PFSK-1 (cell line): Measurements from ENCODE around the gene RPP25L.

ENCODE experiments used
- POLR2AphosphoS5 ChIP-seq: IDR thresholded peaks from 2 replicates; pipeline ENCODE4 v1.6.1; 2012; ENCODE audit warnings: low read depth, mild to moderate bottlenecking, control low read depth, low read length, moderate library complexity
- REST ChIP-seq, 2 experiments: IDR thresholded peaks; 2 replicates each; pipeline versions ENCODE4 v1.6.1 to v1.8.0; 2011 to 2012; ENCODE audit warnings: low read depth in 2 of 2, low read length in 2 of 2, control low read depth in 1 of 2, inconsistent platforms in 1 of 2, mild to moderate bottlenecking in 1 of 2, moderate library complexity in 1 of 2; ENCODE audit not compliant: insufficient read depth in 1 of 2
- SIN3A ChIP-seq: IDR thresholded peaks from 2 replicates; pipeline ENCODE4 v1.6.1; 2012; ENCODE audit warnings: mild to moderate bottlenecking, low read length, moderate library complexity, borderline replicate concordance; ENCODE audit not compliant: insufficient read depth
- TAF1 ChIP-seq: IDR thresholded peaks from 2 replicates; pipeline ENCODE4 v1.6.1; 2012; ENCODE audit warnings: low read length, control low read depth, borderline replicate concordance; ENCODE audit not compliant: insufficient read depth

GRCh38 chr9:34579104-34579807 is 32.6 kb downstream of the RPP25L start:
- TF ChIP-seq POLR2AphosphoS5 (no peak), TAF1 (no peak), SIN3A (no peak), REST (IDR thresholded peaks at IDR 0.05; ENCODE audit: insufficient read depth in 1 of 2, low read depth in 2 of 2, low read length in 2 of 2) (no peak)
